NT2/D1 (cell line): Measurements from ENCODE around the gene TRIM3.

Source experiments
- DNase-seq: peaks from one replicate; pipeline ENCODE4 v3.0.0-alpha.2; 2011; ENCODE audit warnings: low read depth, low spot score
- H3K27me3 ChIP-seq: 2 replicates; pipeline ENCODE4 v1.6.0; 2011; ENCODE audit warnings: mild to moderate bottlenecking; ENCODE audit not compliant: insufficient read length, insufficient read depth
- H3K36me3 ChIP-seq: 2 replicates; pipeline ENCODE4 v1.6.1; 2011; ENCODE audit warnings: mild to moderate bottlenecking, low read length, mixed read lengths; ENCODE audit not compliant: insufficient read depth, insufficient read length
- H3K4me1 ChIP-seq: 2 replicates; pipeline ENCODE4 v1.5.1; 2011; ENCODE audit not compliant: insufficient read depth, insufficient read length
- H3K4me3 ChIP-seq: 2 replicates; pipeline ENCODE4 v1.5.1; 2011; ENCODE audit warnings: low read depth; ENCODE audit not compliant: insufficient read length
- H3K9ac ChIP-seq: 2 replicates; pipeline ENCODE4 v1.6.0; 2011; ENCODE audit warnings: low read depth; ENCODE audit not compliant: insufficient read length
- H3K9me3 ChIP-seq: 2 replicates; pipeline ENCODE4 v1.5.1; 2011; ENCODE audit warnings: mild to moderate bottlenecking, low read length; ENCODE audit not compliant: insufficient read depth
- SUZ12 ChIP-seq: IDR thresholded peaks from 2 replicates; pipeline ENCODE4 v1.6.1; 2011; ENCODE audit not compliant: insufficient read length, insufficient read depth; ENCODE audit errors: extremely low read depth
- YY1 ChIP-seq: IDR thresholded peaks from 2 replicates; pipeline ENCODE4 v1.6.1; 2011; ENCODE audit not compliant: insufficient read length, insufficient read depth
- ZNF274 ChIP-seq: IDR thresholded peaks from 2 replicates; pipeline ENCODE4 v1.6.1; 2011; ENCODE audit warnings: mild to moderate bottlenecking, low read depth, low read length

The TRIM3 gene

DNA sequence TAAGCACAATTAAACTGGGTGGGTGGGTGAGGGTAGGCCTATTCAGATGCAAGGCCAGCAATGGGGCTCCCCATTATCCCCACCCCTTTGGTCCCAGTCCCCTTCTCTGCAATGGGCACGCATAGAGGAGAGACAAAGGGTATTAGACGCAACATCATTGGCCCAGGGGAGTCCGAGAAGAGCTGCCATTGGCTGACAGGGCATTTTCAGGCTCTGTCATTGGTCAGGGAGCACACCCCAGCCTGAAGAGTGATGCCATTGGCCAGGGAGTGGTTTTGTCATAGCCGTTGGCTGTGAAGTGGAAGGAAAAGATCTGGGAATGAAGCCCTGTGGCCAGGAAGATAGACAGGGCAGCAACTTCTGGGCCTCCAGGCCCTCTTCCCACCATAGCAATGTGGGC, 2.8 kb upstream of the TRIM3 start:
- no peak overlapping the region for H3K4me3 ChIP-seq
- no peaks in the 10 kb centered on the region for H3K9me3 ChIP-seq
- no peak overlapping the region for H3K9ac ChIP-seq
- H3K27me3 ChIP-seq = peaks cover 9% of the 10 kb centered on the region
- TF ChIP-seq SUZ12 (no peak), ZNF274 (no peak), YY1 (no peak)
- H3K36me3 ChIP-seq = peaks cover 47% of the 10 kb centered on the region
- peaks cover 5% of the 10 kb centered on the region for H3K4me1 ChIP-seq
- DNase-seq = no peak

DNA sequence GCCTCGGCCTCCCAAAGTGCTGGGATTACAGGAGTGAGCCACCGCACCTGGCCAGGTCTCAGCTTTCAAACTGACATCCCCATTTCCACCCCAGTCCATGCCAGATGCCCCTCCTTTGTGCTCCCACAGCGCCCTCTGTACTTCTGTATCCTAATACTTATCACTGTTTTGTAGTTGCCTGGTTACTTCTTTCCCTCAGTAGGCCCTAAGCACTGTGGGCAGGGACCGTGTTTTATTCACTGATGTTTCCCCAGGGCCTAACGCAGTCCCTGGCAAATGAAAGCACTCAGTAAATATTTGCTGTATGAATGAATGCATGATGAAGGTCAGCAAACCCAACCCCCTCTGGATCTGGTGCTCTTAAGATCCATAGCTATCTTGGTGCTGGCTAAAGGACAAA, 2.2 kb upstream of the TRIM3 start:
- Histone ChIP-seq H3K9ac (no peak overlapping the region), H3K4me1 (peaks cover 5% of the 10 kb centered on the region), H3K36me3 (peaks cover 47% of the 10 kb centered on the region), H3K9me3 (no peaks in the 10 kb centered on the region), H3K4me3 (no peak overlapping the region), H3K27me3 (peaks cover 11% of the 10 kb centered on the region)
- TF ChIP-seq SUZ12 (no peak), ZNF274 (no peak), YY1 (no peak)
- DNase-seq = peak; percentile 5

DNA sequence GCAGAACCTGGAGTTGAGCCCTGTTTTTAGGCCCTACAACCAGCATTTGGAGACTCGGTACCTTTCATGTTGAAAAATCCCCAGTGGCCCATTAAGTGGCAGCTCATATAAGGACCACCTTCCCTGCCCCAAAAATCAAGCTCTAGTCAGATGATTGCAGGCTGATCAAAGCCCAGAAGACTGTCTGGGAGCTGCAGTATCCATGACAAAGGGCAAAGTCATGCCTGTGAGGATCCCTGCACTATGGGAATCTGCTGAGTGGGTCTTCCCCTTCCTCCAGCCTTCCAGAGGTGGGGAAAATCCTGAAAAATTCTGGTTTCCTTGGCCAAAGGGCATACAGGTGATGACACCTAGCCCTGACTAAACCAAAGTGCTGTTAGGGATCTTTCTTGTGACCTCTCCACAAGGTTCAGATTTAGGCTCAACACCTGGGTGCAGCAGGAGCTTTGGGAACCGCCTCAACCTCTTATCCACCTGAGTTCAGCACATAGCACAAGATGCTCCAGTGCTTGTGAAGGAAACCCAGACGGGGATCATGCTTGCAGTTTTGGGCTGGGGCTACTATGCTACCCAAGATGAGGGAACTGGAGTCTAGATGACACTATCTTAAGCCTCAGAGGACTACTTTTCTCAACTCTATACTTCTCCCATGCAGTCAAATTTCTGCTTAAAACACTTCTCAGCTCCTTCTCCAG, 1.2 kb upstream of the TRIM3 start:
- Histone ChIP-seq H3K4me3 (no peak overlapping the region), H3K4me1 (peaks cover 5% of the 10 kb centered on the region), H3K27me3 (peaks cover 11% of the 10 kb centered on the region), H3K9ac (no peak overlapping the region), H3K36me3 (peaks cover 41% of the 10 kb centered on the region), H3K9me3 (no peaks in the 10 kb centered on the region)
- TF ChIP-seq SUZ12 (no peak), YY1 (no peak), ZNF274 (no peak)
- DNase-seq = peak; percentile 3

DNA sequence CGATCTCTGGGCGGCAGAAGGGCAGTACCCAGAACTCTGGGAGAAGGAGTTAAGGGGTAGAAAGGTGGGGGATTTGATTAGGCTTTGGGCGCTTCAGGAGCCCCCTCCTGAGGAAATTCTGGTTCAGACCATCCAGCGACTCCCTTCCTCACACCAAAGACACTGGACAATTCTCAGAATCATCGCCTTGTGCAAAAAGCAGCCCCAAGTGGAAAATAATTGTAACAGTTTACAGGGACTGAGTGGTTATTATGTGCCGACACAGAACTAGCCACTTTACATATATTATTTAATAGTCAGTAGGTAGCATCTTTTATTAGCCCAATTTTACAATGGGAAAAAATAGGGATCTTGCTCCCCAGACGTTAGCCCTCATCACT, 662 bp upstream of the TRIM3 start:
- no peak for DNase-seq
- Histone ChIP-seq H3K9ac (peak overlapping the region; percentile 69), H3K4me3 (peak overlapping the region; percentile 25), H3K27me3 (peaks cover 11% of the 10 kb centered on the region), H3K4me1 (peaks cover 5% of the 10 kb centered on the region), H3K36me3 (peaks cover 36% of the 10 kb centered on the region), H3K9me3 (no peaks in the 10 kb centered on the region)
- no peak for TF ChIP-seq SUZ12
- TF ChIP-seq ZNF274 = no peak

DNA sequence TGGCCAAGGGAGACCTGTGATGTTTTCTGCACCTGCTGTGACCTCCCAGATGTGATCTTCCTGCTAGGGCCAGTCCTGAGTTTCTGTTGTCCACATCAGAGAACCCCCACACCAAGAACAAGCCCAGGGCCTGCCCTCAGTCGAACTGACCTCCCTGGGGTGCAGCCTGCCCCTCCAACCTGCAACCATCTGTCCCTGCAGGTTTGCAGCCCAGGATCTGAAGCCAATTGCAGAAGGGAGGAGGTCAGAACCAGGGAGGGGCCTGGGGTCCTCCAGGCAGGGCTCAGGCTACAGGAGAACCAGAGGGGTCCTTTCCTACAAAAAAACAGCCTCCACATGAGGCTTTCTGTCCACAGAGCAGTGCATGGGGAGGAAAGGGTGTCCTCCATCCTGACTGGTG, 807 bp downstream of the TRIM3 start:
- peaks cover 5% of the 10 kb centered on the region for H3K4me1 ChIP-seq
- H3K4me3 ChIP-seq = peak overlapping the region; percentile 9
- H3K27me3 ChIP-seq = peaks cover 11% of the 10 kb centered on the region
- DNase-seq = no peak
- peak overlapping the region; percentile 58 for H3K9ac ChIP-seq
- TF ChIP-seq ZNF274 (no peak), SUZ12 (no peak), YY1 (no peak)
- H3K9me3 ChIP-seq = no peaks in the 10 kb centered on the region
- H3K36me3 ChIP-seq = peaks cover 21% of the 10 kb centered on the region

DNA sequence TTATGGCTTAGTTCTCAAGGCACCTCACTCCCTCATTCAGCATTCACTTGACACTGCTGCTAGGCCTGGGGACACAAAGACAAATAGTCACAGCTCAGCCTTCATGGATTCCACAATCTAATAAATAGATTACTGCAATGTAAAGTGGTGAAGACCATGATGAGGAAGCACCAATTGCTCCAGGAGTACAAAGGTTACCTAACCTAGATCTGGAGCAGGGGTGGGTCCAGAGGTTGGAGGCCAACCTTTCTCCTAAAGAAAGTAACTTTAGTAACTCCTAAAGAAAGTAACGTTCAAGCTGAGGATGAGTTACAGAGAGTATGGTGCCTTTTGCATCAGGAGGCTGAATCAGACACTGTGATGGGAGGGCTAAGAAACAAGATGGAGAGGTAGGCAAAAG, 4.1 kb downstream of the TRIM3 start:
- TF ChIP-seq ZNF274 (no peak), YY1 (no peak), SUZ12 (no peak)
- Histone ChIP-seq H3K4me3 (no peak overlapping the region), H3K36me3 (peaks cover 4% of the 10 kb centered on the region), H3K27me3 (peaks cover 11% of the 10 kb centered on the region), H3K4me1 (peaks cover 5% of the 10 kb centered on the region), H3K9ac (no peak overlapping the region), H3K9me3 (no peaks in the 10 kb centered on the region)
- no peak for DNase-seq

DNA sequence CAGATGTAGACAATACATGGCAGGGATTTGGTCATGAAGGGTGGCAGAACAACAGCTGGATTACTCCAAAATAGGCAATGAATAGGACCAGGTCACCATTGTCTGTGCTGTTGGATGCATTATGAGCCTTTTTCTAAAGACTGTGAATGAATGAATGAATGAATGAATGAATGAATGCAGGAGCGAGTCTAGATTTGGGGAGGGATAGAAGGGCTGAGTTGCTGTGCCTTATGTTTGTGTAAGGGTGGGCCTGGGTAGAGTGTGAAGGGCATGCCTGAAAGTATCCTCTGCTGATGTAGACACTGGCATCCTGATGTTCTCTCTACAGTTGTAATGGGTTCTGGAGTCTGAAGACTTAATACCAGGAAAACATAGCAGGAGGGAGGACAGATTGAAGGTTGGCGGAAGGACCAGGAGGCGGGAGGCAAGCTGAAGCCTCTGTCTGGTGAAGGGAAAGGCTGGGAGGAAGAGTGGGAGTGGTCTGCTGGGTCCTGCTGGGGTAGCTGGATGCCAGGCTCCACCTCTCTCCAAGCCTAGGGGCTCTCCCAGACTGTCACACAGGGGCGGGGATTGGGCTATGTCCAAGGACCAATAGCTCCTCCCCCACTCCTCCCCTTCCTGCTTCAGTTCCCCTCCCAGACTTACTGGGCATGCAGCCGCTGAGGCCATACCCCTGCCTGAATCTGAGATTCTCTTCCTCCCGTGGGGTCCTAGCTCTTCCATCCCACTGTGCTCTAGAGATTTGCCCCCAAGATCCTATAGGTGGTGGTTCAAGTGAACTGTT, 4.8 kb downstream of the TRIM3 start:
- Histone ChIP-seq H3K27me3 (peaks cover 11% of the 10 kb centered on the region), H3K9me3 (no peaks in the 10 kb centered on the region), H3K9ac (no peak overlapping the region), H3K4me1 (peaks cover 5% of the 10 kb centered on the region), H3K36me3 (peaks cover 8% of the 10 kb centered on the region), H3K4me3 (no peak overlapping the region)
- TF ChIP-seq ZNF274 = no peak
- TF ChIP-seq YY1 = no peak
- TF ChIP-seq SUZ12 = no peak
- peak; percentile 89 for DNase-seq
